Vagina (tissue), 2 donors: ENCODE data around the gene CDK5RAP3.
"Not testable (repeated sequence)": the region's sequence is repeated elsewhere in the genome, so short reads cannot be mapped to it uniquely, and the experiment has no call there.

ENCODE experiments used
- CTCF ChIP-seq, 3 experiments: fragments of 450-650 bp in 2 of 3; fragments of 200-600 bp in 1 of 3; sonication (generic) in 1 of 3; IDR thresholded peaks; one replicate each; pipeline ENCODE4 v1.5.1; 2017 to 2019; ENCODE audit warnings: antibody characterized with exemption in 3 of 3, mild to moderate bottlenecking in 2 of 3, moderate library complexity in 2 of 3
- POLR2AphosphoS5 ChIP-seq, 2 donors: sonication (generic); formaldehyde crosslinking; IDR thresholded peaks; one replicate each; pipeline ENCODE4 v1.9.0; 2017; ENCODE audit warnings: antibody characterized with exemption in 2 of 2, mild to moderate bottlenecking in 2 of 2, low read depth in 1 of 2; ENCODE audit not compliant: insufficient read depth in 1 of 2

GRCh38 chr17:48017817-48018158 lies 46.9 kb downstream of the CDK5RAP3 start:
- not testable (repeated sequence) for TF ChIP-seq POLR2AphosphoS5 (IDR thresholded peaks at IDR 0.05; ENCODE audit: insufficient read depth in 1 of 2, low read depth in 1 of 2); CTCF (IDR thresholded peaks at IDR 0.05)
